Heart right ventricle (tissue), 16 donors: ENCODE results near the gene MDM4. TPM values are rescaled to one million over a fixed set of nuclear protein-coding genes. Genes with fewer than 3 reads are reported as not detected.
A peak's percentile ranks its signal among the peaks of the same experiment; 100 is the strongest.

Experiments
- ATAC-seq, 8 donors: fragments of 200-7000 bp; cut with Tn5 transposase; one replicate each; pipeline ENCODE4 v1.9.1; 2020; ENCODE audit warnings: mild to moderate bottlenecking in 8 of 8, moderate library complexity in 8 of 8, moderate number of reproducible peaks in 1 of 8
- DNase-seq, 2 donors: peaks; one replicate each; pipeline ENCODE4 v3.0.0-alpha.2; 2020
- H3K27ac ChIP-seq, 10 donors: fragments of 200-600 bp; sonication (generic) in 2 of 10; one replicate each; pipeline versions ENCODE4 v1.5.0 to v1.8.0; 2020 to 2022; ENCODE audit warnings: mild to moderate bottlenecking in 3 of 10
- H3K27me3 ChIP-seq, 7 donors: fragments of 200-600 bp; one replicate each; pipeline ENCODE4 v1.8.0; 2021 to 2022; ENCODE audit warnings: mild to moderate bottlenecking in 2 of 7
- H3K36me3 ChIP-seq, 9 donors: fragments of 200-600 bp; sonication (generic) in 1 of 9; one replicate each; pipeline versions ENCODE4 v1.5.0 to v1.8.0; 2020 to 2022; ENCODE audit warnings: mild to moderate bottlenecking in 2 of 9
- H3K4me1 ChIP-seq, 9 donors: fragments of 200-600 bp; sonication (generic) in 1 of 9; one replicate each; pipeline versions ENCODE4 v1.5.0 to v1.8.0; 2020 to 2022; ENCODE audit warnings: mild to moderate bottlenecking in 4 of 9
- H3K4me3 ChIP-seq, 10 donors: fragments of 200-600 bp; sonication (generic) in 2 of 10; one replicate each; pipeline versions ENCODE4 v1.5.0 to v1.8.0; 2020 to 2022; ENCODE audit warnings: mild to moderate bottlenecking in 7 of 10, moderate library complexity in 2 of 10
- H3K9me3 ChIP-seq, 11 donors: fragments of 200-600 bp in 10 of 11; sonication (generic) in 2 of 11; one replicate each; pipeline versions ENCODE4 v1.5.0 to v1.8.0; 2013 to 2022; ENCODE audit warnings: mild to moderate bottlenecking in 2 of 11, control low read depth in 1 of 11, moderate library complexity in 1 of 11
- CTCF ChIP-seq, 9 donors: fragments of 200-600 bp; sonication (generic) in 2 of 9; IDR thresholded peaks; one replicate each; pipeline versions ENCODE4 v1.5.0 to v1.8.0; 2021 to 2022; ENCODE audit warnings: antibody characterized with exemption in 9 of 9, mild to moderate bottlenecking in 5 of 9, moderate library complexity in 1 of 9
- WGBS, 2 donors: extraction: QIAGEN DNeasy Blood & Tissue Kit; methylation state at CpG; one replicate each; pipeline ENCODE4 v1.1.7; 2013; ENCODE audit warnings: inconsistent platforms in 1 of 2; 5-methylcytosine and 5-hydroxymethylcytosine counted together
- intact Hi-C, 10 donors: fragments of 100-400 bp; cut with DNase I; formaldehyde crosslinking; loops; one replicate each; pipeline versions ENCODE4 v1.11.1 to v1.14.2; 2022
- polyA plus RNA-seq, 2 donors: library from polyadenylated mRNA; stranded (reverse); fragments of 200-250 nt; gene quantifications; one replicate each; pipeline ENCODE4 v1.2.3, GENCODE V29; 2013
- total RNA-seq, 10 donors: library from RNA; stranded (reverse); fragmentation: NEBNext Ultra II Directional in 3 of 10; extraction: Animal tissue kit (Norgen Biotek cat#: 25700) in 3 of 10; gene quantifications; one replicate each; pipeline versions ENCODE4 v1.2.1 to v1.2.4, GENCODE V29; 2021 to 2023
- donor health status: Arrhythmogenic right ventricular cardiomyopathy.
- donor health status: ischemic (EF 13 %, LVEDD 7.1; RV severe dilation, severe dysfunction).
- donor health status: healthy with polysubstance abuse.
- donor health status: DM: no; HTN: yes; CAD: no.
- donor health status: DM: no; HTN: no; CAD: no.
- donor health status: ischemic (EF 25% LVEDD 6.9; RV normal size, moderate dysfunction).
- donor health status: ischemic (EF 25% LVEDD 5.7; RV mildly dilated, moderate dysfunction).
- donor health status: healthy.
- donor health status: DM: yes; HTN: yes; CAD: no.
- donor health status: Ischemic cardiomyopathy.
- donor health status: ischemic (EF 35%, LVEDD 5.7; RV mildly dilated, moderate dysfunction).
- donor health status: nonischemic (EF 11% LVEDD 7.7; RV severe dilation, severe dysfunction).
- donor health status: DM: yes; HTN: yes; CAD: no.
- donor health status: PGD.
- donor health status: ischemic (EF 29% LVEDD 5.4; RV normal size, mild dysfunction).
- donor health status: nonischemic (EF 23%, LVEDD 6.1; RV moderate dilation, normal function).

MDM4 gene
- total and polyA plus RNA-seq, 12 donors: 3.7 to 43.7 (median 38.7) TPM

- 81 to 87% methylated on average over 8 of the region's 8 CpGs for WGBS, 2 donors
- Histone ChIP-seq H3K9me3 (no peaks in the 10 kb centered on the region), H3K27ac (no peak overlapping the region), H3K4me3 (no peak overlapping the region), H3K4me1 (peaks cover 1 to 14% (median 6%) of the 10 kb centered on the region in 9 donors), H3K27me3 (no peaks in the 10 kb centered on the region), H3K36me3 (peaks cover 0 to 30% (median 0%) of the 10 kb centered on the region in 9 donors)
- TF ChIP-seq CTCF (IDR thresholded peaks at IDR 0.05): no peak
- DNase-seq (no peak), ATAC-seq (no peak)
- intact Hi-C loops: loop anchor here in 1 of 10 donors (10.0 kb wide), 1 partner anchor 372 kb away; no protein-coding TSS in a partner anchor
Measured at GRCh38 chr1:204572923-204573922, 57.0 kb downstream of the MDM4 start.

- intact Hi-C loops: loop anchor here in 1 of 10 donors (10.0 kb wide), 1 partner anchor 371 kb away; no protein-coding TSS in a partner anchor
- no peak for TF ChIP-seq CTCF (IDR thresholded peaks at IDR 0.05)
- peaks cover 4 to 24% (median 13%) of the 10 kb centered on the region in 9 donors for H3K4me1 ChIP-seq
- H3K9me3 ChIP-seq: no peaks in the 10 kb centered on the region
- peaks cover 0 to 25% (median 0%) of the 10 kb centered on the region in 9 donors for H3K36me3 ChIP-seq
- no peak overlapping the region for H3K4me3 ChIP-seq
- no peaks in the 10 kb centered on the region for H3K27me3 ChIP-seq
- 59 to 66% methylated on average over 8 of the region's 8 CpGs for WGBS, 2 donors
- DNase-seq (no peak), ATAC-seq (peak in 3 of 8 donors; percentile 23 to 49 (median 38))
- H3K27ac ChIP-seq: no peak overlapping the region
Measured at GRCh38 chr1:204574016-204574864, 58.0 kb downstream of the MDM4 start.

- ATAC-seq: peak in 7 of 8 donors; percentile 20 to 89 (median 78)
- DNase-seq: peak; percentile 13 to 30
- TF ChIP-seq CTCF (IDR thresholded peaks at IDR 0.05): no peak
- H3K9me3 ChIP-seq: no peaks in the 10 kb centered on the region
- H3K27me3 ChIP-seq: no peaks in the 10 kb centered on the region
- WGBS, 2 donors: 40 to 49% methylated on average over 3 of the region's 3 CpGs
- intact Hi-C loops: loop anchor here in 1 of 10 donors (10.0 kb wide), 1 partner anchor 370 kb away; no protein-coding TSS in a partner anchor
- no peak overlapping the region for H3K4me3 ChIP-seq
- peaks cover 0 to 23% (median 0%) of the 10 kb centered on the region in 9 donors for H3K36me3 ChIP-seq
- peaks cover 4 to 29% (median 18%) of the 10 kb centered on the region in 9 donors for H3K4me1 ChIP-seq
- H3K27ac ChIP-seq: no peak overlapping the region
Measured at GRCh38 chr1:204574865-204575163, 58.6 kb downstream of the MDM4 start.
